Hematopoietic multipotent progenitor cell (in vitro differentiated cells): ENCODE data around the gene TES. TPM values are rescaled to one million over a fixed set of nuclear protein-coding genes. Genes with fewer than 3 reads are reported as not detected.
A peak's percentile ranks its signal among the peaks of the same experiment; 100 is the strongest.
"Not testable (repeated sequence)": the region's sequence is repeated elsewhere in the genome, so short reads cannot be mapped to it uniquely, and the experiment has no call there.

Source experiments
- DNase-seq, 3 donors: peaks; one replicate each; pipeline ENCODE4 v3.0.0-alpha.2; 2011 to 2015; ENCODE audit warnings: low read depth in 2 of 3, low spot score in 2 of 3
- total RNA-seq: library from RNA; depleted of rRNA; stranded (reverse); fragments of >200 nt; gene quantifications from one replicate; pipeline ENCODE4 v1.2.3, GENCODE V29; 2012

TES gene
- 88.1 TPM for total RNA-seq

- peak; percentile 39 to 64 (median 64) for DNase-seq
Measured at GRCh38 chr7:116210345-116211005, at the start of gene TES. TSS of gene TES (plus strand) at chr7:116210539. CDS start at chr7:116210708, 169 bp downstream.

- DNase-seq, result no peak
Measured at GRCh38 chr7:116161728-116162127, 48.6 kb upstream of the TES start.

- no peak for DNase-seq
Measured at GRCh38 chr7:116162254-116162653, 48.1 kb upstream of the TES start.

- no peak for DNase-seq
Measured at GRCh38 chr7:116162992-116163391, 47.3 kb upstream of the TES start.

- DNase-seq, result no peak
Measured at GRCh38 chr7:116164552-116165306, 45.6 kb upstream of the TES start.

- peak in 2 of 3 donors; percentile 80 to 93 for DNase-seq
Measured at GRCh38 chr7:116165717-116166116, 44.6 kb upstream of the TES start.

- no peak for DNase-seq
Measured at GRCh38 chr7:116166156-116166555, 44.2 kb upstream of the TES start.

- DNase-seq, result no peak
Measured at GRCh38 chr7:116167177-116167576, 43.2 kb upstream of the TES start.

- no peak for DNase-seq
Measured at GRCh38 chr7:116169060-116169459, 41.3 kb upstream of the TES start.

GRCh38 chr7:116170180-116170579 lies 40.2 kb upstream of the TES start:
- no peak for DNase-seq

- no peak for DNase-seq
Measured at GRCh38 chr7:116171094-116171493, 39.2 kb upstream of the TES start.

GRCh38 chr7:116172353-116172752 lies 38.0 kb upstream of the TES start:
- DNase-seq, result no peak

- peak; percentile 32 to 83 (median 47) for DNase-seq
Measured at GRCh38 chr7:116173051-116174028, 37.0 kb upstream of the TES start.

GRCh38 chr7:116175095-116175494 lies 35.2 kb upstream of the TES start:
- not testable (repeated sequence) for DNase-seq

GRCh38 chr7:116176226-116176625 lies 34.1 kb upstream of the TES start:
- DNase-seq, result no peak

GRCh38 chr7:116177009-116177408 lies 33.3 kb upstream of the TES start:
- no peak for DNase-seq

- DNase-seq, result peak; percentile 35 to 75 (median 37)
Measured at GRCh38 chr7:116180302-116180701, 30.0 kb upstream of the TES start.

- DNase-seq, result no peak
Measured at GRCh38 chr7:116182023-116182422, 28.3 kb upstream of the TES start.

GRCh38 chr7:116185450-116185849 lies 24.9 kb upstream of the TES start:
- no peak for DNase-seq

GRCh38 chr7:116185956-116186355 lies 24.4 kb upstream of the TES start:
- no peak for DNase-seq

GRCh38 chr7:116187400-116187799 lies 22.9 kb upstream of the TES start:
- no peak for DNase-seq
